ENCODE measurements around the gene ZNF608.

The ZNF608 gene

DNA sequence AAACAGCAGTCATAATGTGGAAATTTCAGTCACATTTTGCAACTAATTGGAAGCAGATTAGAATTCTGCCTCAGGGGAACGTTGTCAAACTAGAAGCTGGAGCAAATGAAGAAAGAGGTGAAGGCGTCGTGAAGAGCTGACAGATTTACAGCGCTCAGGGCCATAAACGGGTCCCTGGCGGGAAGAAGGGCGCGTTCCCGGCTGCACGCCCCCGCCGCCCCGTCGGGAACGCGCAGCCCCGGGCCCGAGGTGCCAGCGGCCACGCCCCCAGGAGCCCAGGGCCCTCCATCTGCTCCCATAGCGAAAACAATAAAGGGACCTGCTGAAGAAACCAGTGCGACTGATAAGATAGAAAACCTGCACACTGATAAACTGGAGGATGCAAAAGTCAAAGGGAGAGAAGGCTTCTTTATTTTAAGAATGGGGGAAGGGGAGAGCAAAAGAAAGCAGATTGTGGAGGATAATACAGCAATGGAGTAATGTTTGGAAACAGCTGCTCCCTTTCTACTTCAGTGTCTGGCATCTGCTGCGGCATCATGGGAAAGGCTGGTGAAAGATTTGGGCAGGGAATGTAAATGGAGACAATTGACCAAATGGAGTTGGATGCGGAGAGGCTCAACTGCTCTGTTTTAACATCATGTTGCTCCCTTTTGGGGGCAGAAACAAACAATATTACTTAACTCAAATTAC, 11.1 kb downstream of the ZNF608 start:
- H3K27ac ChIP-seq (ENCODE audit: low read length) = peak overlapping the region; percentile 13
- H3K4me1 ChIP-seq (ENCODE audit: control insufficient read depth, insufficient read depth, low read length) = peaks cover 5% of the 10 kb centered on the region
- no peaks in the 10 kb centered on the region for H3K27me3 ChIP-seq (ENCODE audit: control insufficient read depth in 1 of 2, insufficient read depth in 2 of 2, low read length in 2 of 2)
- peak overlapping the region in 1 of 2 donors; percentile 6 for H3K9ac ChIP-seq (ENCODE audit: low read length in 2 of 2)
- H3K9me3 ChIP-seq (ENCODE audit: control insufficient read depth in 2 of 2, low read length in 2 of 2) = no peaks in the 10 kb centered on the region
- H3K4me3 ChIP-seq (ENCODE audit: low read length in 2 of 2) = peak overlapping the region; percentile 52 to 67
- no peaks in the 10 kb centered on the region for H3K36me3 ChIP-seq (ENCODE audit: control insufficient read depth in 2 of 2, insufficient read depth in 2 of 2, low read length in 2 of 2)

DNA sequence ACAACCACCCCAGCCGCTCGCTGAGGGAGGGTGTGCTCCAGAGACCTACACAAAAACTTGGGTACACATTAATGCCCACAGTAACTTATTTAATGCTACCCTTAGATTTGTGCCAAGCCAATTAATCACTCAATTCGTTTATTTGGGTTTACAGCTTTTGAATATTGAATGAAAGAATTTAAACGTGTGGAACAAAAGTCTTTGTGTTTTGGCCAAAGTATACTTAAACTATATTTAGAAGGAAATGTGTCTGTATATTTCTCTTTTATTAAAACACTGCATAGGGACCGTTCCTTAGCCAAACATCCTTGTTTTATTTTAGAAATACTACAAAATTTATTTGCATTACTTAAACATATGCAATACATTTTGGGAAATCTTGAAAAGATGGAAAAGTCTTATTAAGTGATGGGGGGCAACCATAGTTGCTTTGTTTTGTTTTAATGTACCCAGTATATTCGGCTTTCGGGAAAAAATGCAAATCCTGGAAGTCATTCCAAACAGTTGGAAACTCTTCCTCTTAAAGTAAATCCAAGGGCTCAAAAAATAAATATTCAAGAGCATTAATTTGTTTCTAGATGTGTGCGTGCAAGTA, 11.8 kb downstream of the ZNF608 start:
- Histone ChIP-seq H3K9ac (ENCODE audit: low read length in 2 of 2) (peak overlapping the region in 1 of 2 donors; percentile 6), H3K4me1 (ENCODE audit: control insufficient read depth, insufficient read depth, low read length) (peaks cover 5% of the 10 kb centered on the region), H3K27ac (ENCODE audit: low read length) (no peak overlapping the region), H3K9me3 (ENCODE audit: control insufficient read depth in 2 of 2, low read length in 2 of 2) (no peaks in the 10 kb centered on the region), H3K4me3 (ENCODE audit: low read length in 2 of 2) (peak overlapping the region; percentile 52 to 67), H3K36me3 (ENCODE audit: control insufficient read depth in 2 of 2, insufficient read depth in 2 of 2, low read length in 2 of 2) (no peaks in the 10 kb centered on the region), H3K27me3 (ENCODE audit: control insufficient read depth in 1 of 2, insufficient read depth in 2 of 2, low read length in 2 of 2) (no peaks in the 10 kb centered on the region)

DNA sequence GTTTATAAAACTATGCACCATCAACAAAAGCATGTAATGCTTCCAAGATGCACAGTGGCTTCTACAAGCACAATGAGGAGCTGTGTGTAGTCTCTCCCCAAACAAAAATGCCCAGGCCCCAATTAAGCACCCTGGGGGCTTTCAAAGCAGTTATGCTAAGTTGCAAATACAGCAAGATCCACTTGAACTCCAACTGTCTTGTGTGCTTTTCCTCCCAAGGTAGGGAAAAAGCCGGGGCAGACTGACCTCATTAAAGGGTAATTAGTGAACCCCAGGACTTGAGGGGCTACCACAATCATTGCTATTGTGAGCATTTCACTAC, 13.1 kb downstream of the ZNF608 start:
- H3K27ac ChIP-seq (ENCODE audit: low read length) = no peak overlapping the region
- no peaks in the 10 kb centered on the region for H3K9me3 ChIP-seq (ENCODE audit: control insufficient read depth in 2 of 2, low read length in 2 of 2)
- H3K9ac ChIP-seq (ENCODE audit: low read length in 2 of 2) = no peak overlapping the region
- H3K4me3 ChIP-seq (ENCODE audit: low read length in 2 of 2) = no peak overlapping the region
- H3K27me3 ChIP-seq (ENCODE audit: control insufficient read depth in 1 of 2, insufficient read depth in 2 of 2, low read length in 2 of 2) = no peaks in the 10 kb centered on the region
- no peaks in the 10 kb centered on the region for H3K36me3 ChIP-seq (ENCODE audit: control insufficient read depth in 2 of 2, insufficient read depth in 2 of 2, low read length in 2 of 2)
- peaks cover 5% of the 10 kb centered on the region for H3K4me1 ChIP-seq (ENCODE audit: control insufficient read depth, insufficient read depth, low read length)

DNA sequence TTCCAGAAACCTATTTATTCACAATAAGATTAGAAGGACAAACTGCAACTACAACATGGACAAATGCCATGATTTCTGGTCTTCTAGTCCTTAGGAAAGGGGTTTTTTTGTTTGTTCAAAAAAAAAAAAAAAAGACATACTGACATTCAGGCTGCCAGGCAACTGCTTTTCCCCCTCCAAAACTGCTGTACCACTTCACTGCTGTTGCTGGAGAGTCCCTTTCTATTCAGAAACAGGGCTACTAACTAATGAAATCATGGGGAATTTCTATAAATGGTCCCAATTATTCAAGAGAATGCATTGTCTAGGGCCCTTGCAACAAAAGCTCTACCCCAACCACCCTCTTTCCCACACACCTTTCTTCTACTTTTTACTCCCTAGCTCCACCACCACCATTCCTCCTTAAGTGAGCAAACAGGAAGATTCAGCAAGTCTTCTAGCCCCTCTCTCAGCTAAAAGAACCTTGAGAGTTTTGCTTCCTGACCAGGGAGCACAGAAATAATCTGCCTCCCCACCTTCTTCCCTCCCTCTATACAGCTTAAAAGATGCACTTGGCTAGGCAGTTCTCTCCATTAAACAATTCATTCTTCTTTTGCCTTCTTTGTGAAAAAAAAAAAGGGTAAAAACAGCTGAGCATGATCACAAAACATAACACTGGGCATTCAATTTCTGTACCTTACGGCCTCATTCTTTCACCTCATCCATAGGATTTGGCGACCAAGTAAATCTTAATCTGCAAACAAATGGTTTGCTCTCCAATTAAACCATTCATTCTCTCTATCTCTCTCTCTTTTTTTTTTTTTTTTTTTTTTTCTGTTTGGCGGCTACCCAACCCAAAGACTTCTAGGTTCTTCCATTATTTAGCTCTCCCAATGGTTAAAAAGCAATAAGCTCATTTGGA, 13.8 kb downstream of the ZNF608 start:
- Histone ChIP-seq H3K4me3 (ENCODE audit: low read length in 2 of 2) (no peak overlapping the region), H3K27ac (ENCODE audit: low read length) (no peak overlapping the region), H3K4me1 (ENCODE audit: control insufficient read depth, insufficient read depth, low read length) (peaks cover 5% of the 10 kb centered on the region), H3K36me3 (ENCODE audit: control insufficient read depth in 2 of 2, insufficient read depth in 2 of 2, low read length in 2 of 2) (no peaks in the 10 kb centered on the region), H3K9ac (ENCODE audit: low read length in 2 of 2) (no peak overlapping the region), H3K27me3 (ENCODE audit: control insufficient read depth in 1 of 2, insufficient read depth in 2 of 2, low read length in 2 of 2) (no peaks in the 10 kb centered on the region), H3K9me3 (ENCODE audit: control insufficient read depth in 2 of 2, low read length in 2 of 2) (no peaks in the 10 kb centered on the region)

DNA sequence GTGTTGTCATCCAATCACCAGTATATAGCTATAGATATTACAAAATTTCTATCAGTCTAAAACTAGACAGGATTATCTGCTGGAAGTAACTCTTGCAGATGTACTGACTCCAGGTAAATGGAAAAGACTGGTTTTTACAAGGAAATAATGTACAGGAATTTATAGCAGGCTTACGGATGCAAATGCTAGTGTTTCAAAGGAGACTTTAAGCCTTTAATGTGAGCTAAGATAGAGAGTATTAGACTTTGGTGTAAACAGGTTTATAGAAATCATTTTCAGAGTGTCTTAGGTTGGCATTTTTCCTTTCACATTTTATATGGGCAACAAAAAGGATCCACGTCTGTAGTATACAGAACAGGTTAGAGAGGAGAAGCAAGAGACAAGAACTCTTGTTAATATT, 16.1 kb downstream of the ZNF608 start:
- no peaks in the 10 kb centered on the region for H3K36me3 ChIP-seq (ENCODE audit: control insufficient read depth in 2 of 2, insufficient read depth in 2 of 2, low read length in 2 of 2)
- no peak overlapping the region for H3K27ac ChIP-seq (ENCODE audit: low read length)
- H3K27me3 ChIP-seq (ENCODE audit: control insufficient read depth in 1 of 2, insufficient read depth in 2 of 2, low read length in 2 of 2) = no peaks in the 10 kb centered on the region
- no peak overlapping the region for H3K4me3 ChIP-seq (ENCODE audit: low read length in 2 of 2)
- H3K9me3 ChIP-seq (ENCODE audit: control insufficient read depth in 2 of 2, low read length in 2 of 2) = no peaks in the 10 kb centered on the region
- H3K9ac ChIP-seq (ENCODE audit: low read length in 2 of 2) = no peak overlapping the region
- no peaks in the 10 kb centered on the region for H3K4me1 ChIP-seq (ENCODE audit: control insufficient read depth, insufficient read depth, low read length)

DNA sequence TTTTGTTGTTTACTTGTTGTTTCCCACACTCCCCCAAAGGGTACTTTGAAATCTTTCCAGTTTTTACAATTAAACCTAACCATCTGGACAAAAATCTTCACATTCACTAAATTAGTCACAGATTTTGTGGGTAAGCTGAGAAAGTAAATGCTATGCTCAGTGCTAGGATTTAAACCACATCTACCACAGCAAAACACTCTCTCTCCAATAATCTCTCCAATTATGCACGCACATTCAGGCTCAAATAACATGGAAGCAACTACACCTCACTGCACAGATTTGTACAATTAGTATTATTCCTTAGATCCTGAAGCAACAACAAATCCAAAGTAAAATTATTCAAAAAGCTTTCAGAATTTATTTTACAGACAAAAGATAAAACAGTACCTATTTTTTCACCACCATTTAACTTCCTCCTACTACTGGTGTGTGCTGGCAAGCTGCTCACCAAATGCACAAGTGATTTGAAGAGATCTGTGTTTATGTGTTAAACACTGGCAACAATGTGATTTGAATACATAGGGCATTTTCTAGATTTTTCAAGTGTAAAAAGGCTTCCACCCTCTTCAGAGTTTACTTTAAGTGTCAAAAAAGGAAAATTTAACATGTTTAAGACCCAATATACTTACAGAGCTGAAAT, 16.6 kb downstream of the ZNF608 start:
- Histone ChIP-seq H3K27ac (ENCODE audit: low read length) (no peak overlapping the region), H3K9ac (ENCODE audit: low read length in 2 of 2) (no peak overlapping the region), H3K4me3 (ENCODE audit: low read length in 2 of 2) (no peak overlapping the region)

DNA sequence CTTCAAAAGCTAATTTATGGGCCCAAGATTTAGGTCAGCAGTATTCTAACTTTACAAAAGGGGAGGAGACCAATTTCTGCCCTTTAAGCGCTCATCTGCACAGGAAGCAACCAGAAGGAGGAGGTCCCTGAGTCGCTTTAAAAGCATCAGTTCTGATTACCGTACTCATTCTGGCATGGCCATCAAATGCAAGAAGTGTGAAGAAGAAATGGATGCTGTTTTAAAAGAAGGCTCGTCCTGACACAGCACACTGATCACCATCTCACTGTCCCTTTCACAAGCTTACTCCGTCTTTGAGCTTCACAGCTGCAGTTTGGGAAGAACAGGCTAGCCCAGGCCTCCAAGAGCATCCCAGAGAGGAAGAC, 17.5 kb downstream of the ZNF608 start:
- Histone ChIP-seq H3K9me3 (ENCODE audit: control insufficient read depth in 2 of 2, low read length in 2 of 2) (no peaks in the 10 kb centered on the region), H3K4me3 (ENCODE audit: low read length in 2 of 2) (no peak overlapping the region), H3K4me1 (ENCODE audit: control insufficient read depth, insufficient read depth, low read length) (no peaks in the 10 kb centered on the region), H3K9ac (ENCODE audit: low read length in 2 of 2) (no peak overlapping the region), H3K27me3 (ENCODE audit: control insufficient read depth in 1 of 2, insufficient read depth in 2 of 2, low read length in 2 of 2) (no peaks in the 10 kb centered on the region), H3K36me3 (ENCODE audit: control insufficient read depth in 2 of 2, insufficient read depth in 2 of 2, low read length in 2 of 2) (no peaks in the 10 kb centered on the region), H3K27ac (ENCODE audit: low read length) (no peak overlapping the region)

More for the DNA sequence above, 16.6 kb downstream of the ZNF608 start:
- H3K9me3 ChIP-seq (ENCODE audit: control insufficient read depth in 2 of 2, low read length in 2 of 2) = no peaks in the 10 kb centered on the region
- no peaks in the 10 kb centered on the region for H3K4me1 ChIP-seq (ENCODE audit: control insufficient read depth, insufficient read depth, low read length)
- H3K27me3 ChIP-seq (ENCODE audit: control insufficient read depth in 1 of 2, insufficient read depth in 2 of 2, low read length in 2 of 2) = no peaks in the 10 kb centered on the region
- no peaks in the 10 kb centered on the region for H3K36me3 ChIP-seq (ENCODE audit: control insufficient read depth in 2 of 2, insufficient read depth in 2 of 2, low read length in 2 of 2)

DNA sequence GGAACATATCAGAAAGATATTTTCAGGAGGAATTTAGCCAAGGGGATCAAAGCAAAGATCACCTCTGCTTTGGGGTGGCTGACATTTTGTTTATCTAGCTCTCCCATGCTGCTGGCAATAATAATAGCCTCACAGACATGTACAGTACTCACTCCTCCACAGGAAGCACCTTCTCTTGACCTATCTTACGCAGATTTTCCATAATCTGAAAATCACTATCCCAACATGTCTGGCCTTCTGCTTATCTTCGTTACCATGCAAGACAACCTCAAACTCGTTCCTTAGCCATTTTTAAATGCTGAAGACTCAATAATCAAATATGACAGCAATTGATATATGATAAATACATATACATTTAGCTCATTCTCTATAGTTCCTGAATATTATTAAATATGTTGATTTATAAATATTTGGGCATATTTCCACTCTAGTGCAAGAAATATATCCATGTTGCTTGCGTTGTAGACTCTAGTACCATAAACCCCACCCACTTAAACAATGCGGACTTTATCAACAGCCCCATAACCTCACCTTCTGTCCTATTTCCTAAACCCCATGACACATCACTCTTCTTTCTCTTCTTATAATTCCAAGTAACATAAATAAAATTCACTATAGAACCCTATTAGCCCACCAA, 18.0 kb downstream of the ZNF608 start:
- Histone ChIP-seq H3K4me3 (ENCODE audit: low read length in 2 of 2) (no peak overlapping the region), H3K9me3 (ENCODE audit: control insufficient read depth in 2 of 2, low read length in 2 of 2) (no peaks in the 10 kb centered on the region), H3K9ac (ENCODE audit: low read length in 2 of 2) (no peak overlapping the region), H3K27me3 (ENCODE audit: control insufficient read depth in 1 of 2, insufficient read depth in 2 of 2, low read length in 2 of 2) (no peaks in the 10 kb centered on the region), H3K27ac (ENCODE audit: low read length) (no peak overlapping the region), H3K36me3 (ENCODE audit: control insufficient read depth in 2 of 2, insufficient read depth in 2 of 2, low read length in 2 of 2) (no peaks in the 10 kb centered on the region), H3K4me1 (ENCODE audit: control insufficient read depth, insufficient read depth, low read length) (no peaks in the 10 kb centered on the region)

DNA sequence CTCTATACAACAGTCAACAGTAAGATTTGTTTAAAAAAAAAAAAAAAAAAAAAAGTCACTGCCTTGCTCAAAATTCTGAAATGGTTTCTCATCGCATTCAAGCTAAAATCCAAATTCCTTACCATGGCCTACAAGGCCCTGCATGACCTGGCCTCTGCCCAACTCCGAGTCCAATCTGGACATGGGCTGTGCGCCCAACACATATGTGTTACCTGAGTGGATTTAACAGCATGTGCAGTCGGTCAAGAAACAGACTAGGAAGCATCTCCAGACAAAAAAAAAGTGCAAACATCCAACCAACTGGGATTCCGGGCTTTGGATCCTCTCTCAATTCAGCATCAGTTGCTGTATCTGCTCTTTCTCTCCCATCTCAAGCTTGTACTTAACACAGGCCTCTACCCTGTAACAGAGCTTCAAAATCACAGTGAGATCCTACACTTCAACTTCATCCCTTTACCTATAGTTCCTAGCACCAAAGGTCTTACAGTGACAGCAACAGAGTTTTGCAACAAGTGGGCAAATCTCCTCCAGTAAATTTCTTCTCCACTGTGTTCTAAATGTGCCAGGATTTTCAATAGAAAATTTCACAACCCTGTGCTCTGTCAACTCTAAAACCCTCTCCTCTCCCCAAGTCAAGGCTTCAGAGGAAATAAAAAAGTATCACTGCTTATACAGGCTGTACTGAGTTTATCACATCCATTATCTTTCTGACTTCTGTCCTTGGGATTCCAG, 19.6 kb downstream of the ZNF608 start:
- H3K4me1 ChIP-seq (ENCODE audit: control insufficient read depth, insufficient read depth, low read length) = no peaks in the 10 kb centered on the region
- H3K27ac ChIP-seq (ENCODE audit: low read length) = no peak overlapping the region
- H3K9ac ChIP-seq (ENCODE audit: low read length in 2 of 2) = no peak overlapping the region
- no peak overlapping the region for H3K4me3 ChIP-seq (ENCODE audit: low read length in 2 of 2)
- H3K36me3 ChIP-seq (ENCODE audit: control insufficient read depth in 2 of 2, insufficient read depth in 2 of 2, low read length in 2 of 2) = no peaks in the 10 kb centered on the region
- no peaks in the 10 kb centered on the region for H3K27me3 ChIP-seq (ENCODE audit: control insufficient read depth in 1 of 2, insufficient read depth in 2 of 2, low read length in 2 of 2)
- H3K9me3 ChIP-seq (ENCODE audit: control insufficient read depth in 2 of 2, low read length in 2 of 2) = no peaks in the 10 kb centered on the region
